K562 (cell line): ENCODE measurements around the gene HTR1D. TPM values are rescaled to one million over a fixed set of nuclear protein-coding genes. Genes with fewer than 3 reads are reported as not detected.

Experiments used
- ATF6 ChIP-seq: sonication (generic); formaldehyde crosslinking; IDR thresholded peaks from 2 replicates; pipeline ENCODE4 v1.4.0; 2020; ENCODE audit warnings: mild to moderate bottlenecking, missing genetic modification reagents
- BRF2 ChIP-seq: IDR thresholded peaks from 3 replicates; pipeline ENCODE4 v1.6.1; 2011; ENCODE audit warnings: borderline replicate concordance, mild to moderate bottlenecking; ENCODE audit not compliant: insufficient read length, insufficient read depth
- MBD1 ChIP-seq: fragments of 250-450 bp; sonication (Bioruptor Pico); IDR thresholded peaks from 2 replicates; pipeline ENCODE4 v1.8.0; 2022; ENCODE audit warnings: inconsistent platforms
- POLR2A ChIP-seq: fragments of 450-650 bp; conservative IDR thresholded peaks from 2 replicates; pipeline ENCODE4 v1.6.1; 2016
- RHOXF2B ChIP-seq: fragments of 250-450 bp; sonication (Bioruptor Pico); conservative IDR thresholded peaks from 2 replicates; pipeline ENCODE4 v1.5.1; 2021
- STAT5A ChIP-seq: IDR thresholded peaks from 2 replicates; pipeline ENCODE4 v1.6.1; 2012; ENCODE audit warnings: low read length, inconsistent platforms, borderline replicate concordance
- ZNF280A ChIP-seq: fragments of 450-650 bp; IDR thresholded peaks from 2 replicates; pipeline ENCODE4 v1.6.1; 2018; ENCODE audit warnings: mild to moderate bottlenecking, low read depth; ENCODE audit not compliant: partially characterized antibody
- polyA plus RNA-seq, 8 experiments: library from polyadenylated mRNA; depleted of rRNA in 4 of 8; stranded (reverse) in 5 of 8; unstranded in 3 of 8; fragments of >200 nt; fragmentation: Nextera tagmentation in 2 of 8; fragmentation: Illumina TruSeq in 1 of 8; extraction: Ambion mirVana in 2 of 8; extraction: Trizol in 1 of 8; gene quantifications; 2 replicates each; pipeline versions ENCODE4 v1.2.1 to v1.2.3, GENCODE V29; 2011 to 2014; ENCODE audit warnings: inconsistent platforms in 1 of 8, missing spikeins in 1 of 8
- total RNA-seq, 7 experiments: library from RNA; depleted of rRNA in 6 of 7; stranded (reverse); fragments of >200 nt in 6 of 7; fragmentation: Illumina TruSeq in 2 of 7; extraction: Trizol in 2 of 7; gene quantifications; 2 replicates each; pipeline versions ENCODE4 v1.2.1 to v1.2.3, GENCODE V29; 2011 to 2021; ENCODE audit warnings: low replicate concordance in 1 of 7

The HTR1D gene
- total and polyA plus RNA-seq, 9 of the 15 experiments (the other 6 are each of a cell fraction or from before 2014, with no cell fraction given): 0.03 to 0.09 (median 0.04) TPM; not detected in 4

- TF ChIP-seq ZNF280A (no peak), STAT5A (no peak), MBD1 (no peak), POLR2A (no peak), BRF2 (no peak), RHOXF2B (no peak), ATF6 (no peak)
Measured at GRCh38 chr1:23171181-23171755, 46.0 kb downstream of the HTR1D start (continued).
